ENCODE results near the gene PIP4K2B.

Gene PIP4K2B

DNA sequence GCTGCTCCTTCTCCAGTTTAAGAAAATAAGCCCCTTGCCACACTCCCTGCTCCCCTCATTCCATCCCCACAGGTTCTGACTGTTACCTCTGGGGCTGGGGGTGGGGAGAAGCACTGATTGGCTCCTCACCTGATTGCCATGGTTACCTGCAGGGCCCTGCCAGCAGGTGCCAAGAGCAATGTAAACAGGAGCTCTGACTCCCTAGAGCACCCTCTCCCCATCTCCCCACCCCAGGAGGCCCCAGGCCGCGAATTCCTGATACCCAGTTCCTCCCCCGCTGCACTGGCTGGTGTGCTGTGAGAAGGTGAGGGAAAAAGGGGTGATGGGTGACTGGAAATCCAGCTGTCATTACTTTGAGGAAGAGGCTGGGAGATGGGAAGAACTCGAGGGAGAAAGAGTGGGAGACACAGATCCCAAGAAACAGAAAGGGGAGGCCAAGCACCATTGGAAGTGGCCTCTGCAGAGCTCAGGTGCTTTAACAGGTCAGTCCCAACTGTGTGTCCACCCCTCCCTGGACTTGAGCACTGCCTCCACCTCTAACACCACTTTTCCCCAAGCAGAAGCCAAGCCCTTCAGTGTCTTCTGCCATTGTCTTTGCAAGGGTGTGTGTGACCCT is 55.7 kb downstream of the PIP4K2B start:
- TF ChIP-seq, protein P1, sequence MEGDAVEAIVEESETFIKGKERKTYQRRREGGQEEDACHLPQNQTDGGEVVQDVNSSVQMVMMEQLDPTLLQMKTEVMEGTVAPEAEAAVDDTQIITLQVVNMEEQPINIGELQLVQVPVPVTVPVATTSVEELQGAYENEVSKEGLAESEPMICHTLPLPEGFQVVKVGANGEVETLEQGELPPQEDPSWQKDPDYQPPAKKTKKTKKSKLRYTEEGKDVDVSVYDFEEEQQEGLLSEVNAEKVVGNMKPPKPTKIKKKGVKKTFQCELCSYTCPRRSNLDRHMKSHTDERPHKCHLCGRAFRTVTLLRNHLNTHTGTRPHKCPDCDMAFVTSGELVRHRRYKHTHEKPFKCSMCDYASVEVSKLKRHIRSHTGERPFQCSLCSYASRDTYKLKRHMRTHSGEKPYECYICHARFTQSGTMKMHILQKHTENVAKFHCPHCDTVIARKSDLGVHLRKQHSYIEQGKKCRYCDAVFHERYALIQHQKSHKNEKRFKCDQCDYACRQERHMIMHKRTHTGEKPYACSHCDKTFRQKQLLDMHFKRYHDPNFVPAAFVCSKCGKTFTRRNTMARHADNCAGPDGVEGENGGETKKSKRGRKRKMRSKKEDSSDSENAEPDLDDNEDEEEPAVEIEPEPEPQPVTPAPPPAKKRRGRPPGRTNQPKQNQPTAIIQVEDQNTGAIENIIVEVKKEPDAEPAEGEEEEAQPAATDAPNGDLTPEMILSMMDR (IDR thresholded peaks at IDR 0.05; ENCODE audit: borderline replicate concordance, insufficient read depth, low read depth, low read length): no peak
- no peak overlapping the region for H3K4me3 ChIP-seq (ENCODE audit: low read depth, low read length)

DNA sequence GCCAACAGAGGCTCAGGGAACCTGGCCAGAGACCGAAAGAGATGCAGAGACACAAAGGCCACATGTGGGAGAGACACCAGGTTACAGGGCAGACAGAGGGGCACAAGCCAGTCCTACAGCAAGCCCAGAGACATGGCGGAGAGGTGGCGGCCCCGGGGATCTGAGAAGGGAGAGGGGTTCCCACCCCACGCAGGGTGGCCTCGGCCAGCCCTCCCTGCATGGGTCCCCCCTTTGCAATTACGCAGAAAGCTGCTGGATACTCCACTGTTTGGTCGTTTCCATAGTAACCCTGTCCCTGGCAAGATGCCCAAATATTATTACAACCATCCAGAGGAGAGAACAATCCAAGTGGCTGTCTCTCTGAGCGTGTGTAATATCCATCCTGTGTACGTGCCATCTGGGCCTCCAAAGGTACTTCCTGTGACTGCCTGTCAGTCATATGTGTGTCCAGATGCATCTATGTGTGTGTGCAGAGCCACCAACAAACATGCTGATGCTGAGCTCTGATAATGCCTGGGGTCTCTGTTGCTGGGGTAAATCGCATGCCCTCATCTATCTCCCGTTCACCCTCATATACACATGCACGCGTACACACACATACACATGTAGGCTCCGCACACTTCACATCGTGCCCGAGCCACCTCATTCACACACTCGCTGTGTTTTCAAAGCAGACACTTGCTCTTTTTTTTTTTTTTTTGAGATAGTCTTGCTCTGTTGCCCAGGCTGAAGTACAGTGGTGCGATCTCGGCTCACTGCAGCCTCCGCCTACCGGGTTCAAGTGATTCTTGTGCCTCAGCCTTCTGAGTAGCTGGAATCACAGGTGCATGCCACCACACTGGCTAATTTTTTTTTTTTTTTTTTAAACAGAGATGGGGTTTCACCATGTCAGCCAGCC is 56.7 kb downstream of the PIP4K2B start:
- TF ChIP-seq, protein P1 (IDR thresholded peaks at IDR 0.05; ENCODE audit: borderline replicate concordance, insufficient read depth, low read depth, low read length): no peak
- no peak overlapping the region for H3K4me3 ChIP-seq (ENCODE audit: low read depth, low read length)

DNA sequence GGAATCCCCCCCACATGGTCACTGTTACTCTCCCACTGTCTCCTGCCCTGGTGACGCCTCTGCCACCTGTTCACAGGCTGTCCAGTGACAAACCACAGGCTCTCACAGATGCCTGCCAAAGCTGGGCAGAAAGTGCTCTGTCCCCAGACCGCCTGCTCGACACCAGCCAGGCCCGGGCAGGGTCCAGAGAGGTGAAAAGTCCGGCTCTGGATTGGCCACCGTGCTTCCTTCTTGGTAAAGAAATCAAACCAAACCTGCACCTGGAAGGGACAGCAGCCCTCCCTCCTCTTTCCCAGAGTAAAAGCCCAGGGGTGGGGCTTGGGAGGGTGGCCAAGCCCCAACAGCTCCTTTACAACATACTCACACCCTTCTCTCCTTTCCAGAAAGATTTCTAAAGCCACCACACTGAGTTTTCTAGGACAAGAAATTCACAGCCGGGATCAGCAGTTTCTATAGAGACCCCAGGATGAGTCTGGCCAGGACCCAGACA is 57.4 kb downstream of the PIP4K2B start:
- TF ChIP-seq, protein P1 (IDR thresholded peaks at IDR 0.05; ENCODE audit: borderline replicate concordance, insufficient read depth, low read depth, low read length): no peak
- H3K4me3 ChIP-seq (ENCODE audit: low read depth, low read length): no peak overlapping the region

DNA sequence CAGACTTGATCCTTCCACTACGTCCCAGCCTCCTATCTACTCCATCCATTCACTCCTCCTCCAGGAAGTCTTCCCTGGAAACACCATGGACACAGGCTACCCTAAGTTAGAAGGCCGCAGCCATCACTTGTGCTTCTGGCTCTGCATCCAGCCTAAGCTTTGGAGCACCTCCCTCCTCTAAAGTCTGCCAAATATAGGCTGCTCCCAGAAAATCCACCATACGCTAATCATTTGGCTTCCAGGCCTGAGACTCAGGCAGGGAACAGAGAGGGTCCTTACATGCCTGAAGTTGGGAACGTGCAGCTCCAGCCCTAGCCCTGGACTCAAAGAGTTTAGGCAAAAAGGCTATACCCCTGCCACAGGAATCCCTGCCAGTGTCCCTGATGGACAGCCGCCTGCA is 57.9 kb downstream of the PIP4K2B start:
- TF ChIP-seq, protein P1 (IDR thresholded peaks at IDR 0.05; ENCODE audit: borderline replicate concordance, insufficient read depth, low read depth, low read length): no peak
- H3K4me3 ChIP-seq (ENCODE audit: low read depth, low read length): no peak overlapping the region

DNA sequence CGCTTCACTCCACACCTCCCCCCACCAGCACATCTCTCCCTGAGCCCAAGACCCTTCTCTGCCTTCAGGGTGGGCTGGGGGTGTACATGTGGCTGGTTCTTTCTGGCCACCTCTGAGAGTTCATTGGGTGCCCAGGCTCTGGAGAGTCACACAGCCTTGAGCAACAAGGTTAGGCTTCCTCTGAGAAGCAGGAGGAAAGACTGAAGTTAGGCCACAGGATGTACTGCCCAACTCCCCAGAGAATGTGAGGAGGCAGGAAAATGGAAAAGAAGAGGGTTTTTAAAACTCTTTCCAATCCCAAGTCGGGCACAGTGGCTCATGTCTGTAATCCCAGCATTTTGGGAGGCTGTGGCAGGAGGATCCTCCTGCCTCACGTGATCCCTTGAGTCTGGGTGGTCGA is 58.5 kb downstream of the PIP4K2B start:
- TF ChIP-seq, protein P1 (IDR thresholded peaks at IDR 0.05; ENCODE audit: borderline replicate concordance, insufficient read depth, low read depth, low read length): no peak
- H3K4me3 ChIP-seq (ENCODE audit: low read depth, low read length): no peak overlapping the region

DNA sequence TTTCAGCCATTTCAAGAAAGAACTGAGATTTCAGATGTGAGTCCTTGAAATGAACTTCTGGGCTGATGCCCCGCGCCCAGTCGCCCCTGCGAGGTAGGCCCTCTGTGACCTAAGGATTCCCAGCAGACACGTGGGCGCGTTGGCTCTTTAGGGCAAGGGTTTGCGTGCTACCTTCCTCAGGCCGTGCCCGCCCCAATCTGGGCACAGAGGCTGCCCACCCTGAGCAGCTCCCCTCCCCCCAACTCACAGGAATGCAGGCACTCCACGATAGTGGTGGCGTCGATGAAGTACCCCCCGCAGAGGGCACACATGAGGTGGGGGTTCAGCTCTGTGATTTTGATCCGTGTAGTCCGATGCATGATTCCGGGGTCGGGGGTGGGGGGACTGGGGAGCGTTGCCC is 59.3 kb downstream of the PIP4K2B start:
- TF ChIP-seq, protein P1 (IDR thresholded peaks at IDR 0.05; ENCODE audit: borderline replicate concordance, insufficient read depth, low read depth, low read length): no peak
- H3K4me3 ChIP-seq (ENCODE audit: low read depth, low read length): no peak overlapping the region

Measured in GM12875 (cell line).